Measurements from ENCODE around the gene SCAPER. TPM values are rescaled to one million over a fixed set of nuclear protein-coding genes. Genes with fewer than 3 reads are reported as not detected.

Gene SCAPER
- total and polyA plus RNA-seq, 8 donors, result 3.0 to 23.8 (median 14.2) TPM

Small RNA genes within 50 kb of the gene (microRNA-seq; reads per million reads assigned to microRNA genes)
- gene MIR3713, result 0 reads per million in 2 donors

Other genes starting within 250 kb of the SCAPER start
- 10 to 100 TPM in 3 of 6 donors, 1 to 10 TPM in 3; 7.5 to 22.9 (median 10.9) TPM for gene RCN2, start 26.4 kb upstream of the SCAPER start, total RNA-seq
- gene RCN2, start 26.4 kb upstream of the SCAPER start, polyA plus RNA-seq, result 10 to 100 TPM; 12.5 to 21.3 TPM
- 1 to 10 TPM in 4 of 6 donors, under 1 TPM in 1, not detected in 1; 0.83 to 4.9 (median 3.1) TPM for gene PSTPIP1, start 89.8 kb upstream of the SCAPER start, total RNA-seq
- gene PSTPIP1, start 89.8 kb upstream of the SCAPER start, polyA plus RNA-seq, result 1 to 10 TPM; 3.6 to 6.2 TPM
- gene TSPAN3, start 165.8 kb upstream of the SCAPER start, total RNA-seq, result 100 to 1,000 TPM in 2 of 6 donors, 10 to 100 TPM in 4; 71.6 to 158 (median 88.5) TPM
- 100 to 1,000 TPM in 1 of 2 donors, 10 to 100 TPM in 1; 86.7 to 173 TPM for gene TSPAN3, start 165.8 kb upstream of the SCAPER start, polyA plus RNA-seq